GM18951 (cell line): Measurements from ENCODE around the gene NBEA.

Experiments
- POLR2A ChIP-seq: IDR thresholded peaks from 4 replicates; pipeline ENCODE4 v1.6.1; 2011; ENCODE audit warnings: mild to moderate bottlenecking; ENCODE audit not compliant: insufficient read length, insufficient read depth; ENCODE audit errors: extremely low read depth
- in situ Hi-C: fragments of 300-500 bp; cut with MboI; formaldehyde crosslinking; loops from one replicate; pipeline ENCODE4 v1.12.0; 2022; ENCODE audit warnings: low sequenced_read_pairs, mixed read lengths, inconsistent platforms; ENCODE audit not compliant: unreplicated experiment

NBEA gene

DNA sequence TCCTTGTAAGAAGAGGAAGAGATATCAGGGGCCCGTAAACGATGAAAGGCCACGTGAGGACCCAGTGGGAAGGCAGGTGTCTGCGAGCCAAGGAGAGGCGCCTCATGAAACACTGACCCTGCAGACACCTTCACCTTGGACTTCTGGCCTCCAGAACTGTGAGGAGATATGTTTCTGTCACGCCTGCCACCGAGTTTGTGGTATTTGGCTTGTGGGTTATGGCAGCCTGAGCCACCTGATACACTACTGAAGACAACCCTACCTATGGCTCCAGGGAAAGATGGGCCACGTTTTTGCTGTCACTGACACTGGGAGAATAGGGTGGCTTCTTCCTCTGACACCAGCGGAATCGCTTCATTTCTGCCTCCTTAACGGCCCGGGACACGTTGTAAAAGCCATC lies 752.0 kb downstream of the NBEA start:
- in situ Hi-C loops: no loop called here
- TF ChIP-seq POLR2A: no peak

DNA sequence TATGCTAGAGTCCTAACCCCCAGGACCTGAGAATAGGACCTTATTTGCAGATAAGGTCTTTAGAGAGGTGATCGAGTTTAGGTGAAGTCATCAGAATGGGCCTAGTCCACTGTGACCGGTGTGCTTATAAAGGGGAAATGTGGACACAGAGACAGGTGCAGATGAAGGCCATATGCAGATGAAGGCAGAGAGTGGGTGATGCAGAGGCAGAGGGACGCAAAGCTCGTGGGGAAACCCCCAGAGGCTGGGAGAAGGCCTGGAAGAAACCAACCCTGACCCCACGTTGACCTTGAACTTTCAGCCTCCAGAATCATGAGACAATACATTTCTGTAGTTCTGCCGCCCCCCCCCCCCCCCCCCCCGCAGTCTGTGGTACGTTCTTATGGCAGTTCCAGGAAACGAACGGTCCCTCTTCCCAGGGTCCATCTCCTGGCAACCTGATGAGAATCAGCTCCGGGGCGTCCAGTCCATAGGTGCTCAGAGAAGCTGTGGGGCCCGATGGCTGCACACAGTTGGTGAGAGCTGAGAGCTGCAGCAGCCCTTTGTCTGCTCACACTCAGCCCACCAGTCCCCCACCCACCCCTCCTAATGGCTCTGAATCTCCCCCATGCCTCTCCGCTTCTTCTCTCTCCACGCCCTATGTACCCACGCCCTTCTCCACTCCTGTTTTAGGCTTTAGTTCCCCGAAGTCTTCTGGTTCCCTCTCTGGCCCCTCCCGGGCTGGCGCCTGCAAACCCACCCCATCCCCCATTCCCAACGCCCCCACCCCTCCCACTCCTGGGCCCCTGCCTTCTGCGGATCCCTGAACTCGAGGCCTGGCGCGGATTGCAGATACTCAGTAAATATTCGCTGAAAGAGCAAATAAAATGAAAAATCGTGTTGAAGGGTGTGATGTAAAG lies 752.7 kb downstream of the NBEA start:
- in situ Hi-C loops: no loop called here

DNA sequence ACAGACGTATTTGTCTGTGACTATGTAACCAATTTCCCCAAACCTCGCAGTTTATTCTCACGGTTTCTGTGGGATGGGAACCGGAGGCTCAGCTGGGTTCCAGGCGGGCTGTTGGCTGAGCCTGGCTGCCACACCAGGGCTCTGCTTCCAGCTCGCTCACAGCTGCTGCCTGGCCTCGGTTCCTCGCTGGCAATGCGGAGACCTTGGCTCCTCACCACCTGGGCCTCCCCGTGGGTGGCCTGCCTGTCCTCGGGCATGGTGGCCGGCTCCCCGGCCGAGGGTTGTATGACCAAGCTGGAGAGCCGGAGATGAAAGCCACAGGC lies 753.3 kb downstream of the NBEA start:
- TF ChIP-seq POLR2A: no peak
- in situ Hi-C loops: no loop called here

More for the DNA sequence above, 752.7 kb downstream of the NBEA start:
- no peak for TF ChIP-seq POLR2A

DNA sequence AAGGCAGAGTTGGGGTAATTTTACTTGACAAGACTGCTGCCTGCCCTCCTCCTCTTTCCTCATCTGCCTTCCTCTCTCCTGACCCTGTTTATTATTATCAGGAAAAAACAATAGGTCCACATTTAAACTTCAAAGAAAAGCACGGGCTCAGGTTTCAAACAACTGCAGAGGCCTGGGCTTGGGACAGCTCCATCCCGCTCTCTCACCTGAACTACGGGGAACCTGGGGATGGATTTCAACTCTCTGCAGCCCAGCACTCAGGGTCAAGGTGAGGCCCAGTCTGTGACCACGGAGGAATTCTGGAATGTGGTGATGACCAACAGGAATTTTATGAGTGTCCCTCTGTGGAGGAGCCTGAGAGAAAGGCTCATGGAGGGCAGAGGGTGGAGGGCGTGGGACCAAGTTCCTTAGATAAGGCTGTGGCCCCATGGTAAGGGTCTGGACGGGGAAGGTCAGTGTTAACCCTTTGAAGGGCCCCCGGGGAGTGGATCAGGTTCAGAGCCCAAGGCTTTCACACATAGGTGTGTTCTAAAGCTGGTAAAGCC lies 755.2 kb downstream of the NBEA start:
- no peak for TF ChIP-seq POLR2A
- in situ Hi-C loops: no loop called here

DNA sequence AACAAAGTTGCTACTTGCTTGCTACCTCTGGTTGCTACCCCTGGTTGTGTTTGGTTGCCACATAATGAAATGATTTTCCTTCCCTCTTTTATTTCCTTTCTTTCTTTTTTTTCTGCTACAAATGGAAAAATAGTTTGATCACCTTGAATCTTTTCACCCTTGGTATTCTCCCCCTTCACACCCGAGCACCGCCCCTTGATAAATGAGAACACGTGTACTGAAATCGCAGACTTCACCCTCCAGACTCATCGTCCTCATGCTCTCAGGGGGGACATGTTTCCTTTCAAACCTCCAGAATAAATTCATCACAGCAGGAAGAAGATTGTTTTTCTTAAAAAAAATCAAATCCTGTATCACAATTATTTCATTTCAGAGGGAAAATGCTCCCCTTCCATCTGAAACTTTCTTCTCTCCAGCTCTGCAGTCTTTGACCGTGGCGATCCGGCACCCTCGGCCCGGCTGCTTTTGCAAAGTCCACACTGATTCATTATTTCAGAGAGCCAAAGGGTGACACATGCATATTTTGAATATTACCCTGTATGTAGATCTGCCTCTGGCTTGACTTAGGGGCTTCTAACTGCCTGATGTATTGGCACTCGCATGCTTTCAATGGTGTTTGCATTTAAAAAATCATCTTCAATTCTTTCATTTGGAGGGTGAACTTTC lies 757.0 kb downstream of the NBEA start:
- no peak for TF ChIP-seq POLR2A
- in situ Hi-C loops: no loop called here

DNA sequence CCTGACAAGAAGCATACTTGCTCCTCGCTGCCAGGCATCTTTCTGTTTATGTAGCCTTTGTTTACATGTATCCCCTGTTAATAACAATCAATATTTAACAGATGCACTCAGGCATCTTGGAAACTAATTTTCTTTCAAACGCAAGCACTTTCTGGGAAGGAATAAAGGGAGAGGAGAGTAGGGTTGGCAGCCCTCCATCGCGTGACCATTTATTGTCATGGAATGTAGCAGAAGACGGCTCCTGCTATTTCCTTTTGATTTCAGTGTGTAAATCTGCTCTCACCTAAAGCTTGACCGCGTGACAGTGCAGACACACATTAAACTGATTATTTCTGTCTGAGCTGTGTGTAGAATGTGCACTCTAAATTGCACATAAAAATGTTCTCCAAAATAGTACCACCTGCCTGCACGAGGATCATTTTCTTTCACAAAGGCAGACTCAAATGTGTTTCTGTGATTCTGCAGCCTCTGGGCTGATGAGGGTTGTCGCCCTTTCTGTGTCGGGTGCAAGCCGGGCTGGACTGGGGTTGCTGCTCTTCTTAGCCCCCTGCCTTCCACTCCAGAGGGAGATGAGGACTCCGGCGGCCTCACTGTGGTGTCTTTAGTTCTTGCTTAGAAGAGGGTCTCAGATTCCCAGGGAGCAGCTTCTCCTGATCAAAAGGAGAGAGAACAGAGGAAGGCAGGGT lies 757.9 kb downstream of the NBEA start:
- in situ Hi-C loops: no loop called here
- TF ChIP-seq POLR2A: no peak

DNA sequence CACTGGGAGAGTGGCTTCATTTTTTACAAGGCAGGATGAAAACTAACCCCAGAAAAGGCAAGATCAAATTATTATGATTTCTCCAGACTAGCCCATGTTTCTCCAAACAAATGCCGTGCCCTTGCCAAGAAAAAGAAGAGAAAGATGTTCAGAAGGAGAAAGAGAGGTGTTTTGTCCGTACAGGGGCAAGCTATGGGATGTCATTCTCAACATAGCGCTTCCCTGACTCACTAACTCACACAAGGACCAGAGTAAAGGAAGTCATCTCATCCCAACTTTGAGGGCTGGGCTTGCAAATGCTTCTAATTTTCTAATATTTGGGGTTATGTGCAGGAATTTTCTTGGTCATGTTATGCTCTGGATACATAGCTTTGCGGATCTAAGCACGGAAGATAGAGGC lies 758.6 kb downstream of the NBEA start:
- in situ Hi-C loops: no loop called here
- no peak for TF ChIP-seq POLR2A

DNA sequence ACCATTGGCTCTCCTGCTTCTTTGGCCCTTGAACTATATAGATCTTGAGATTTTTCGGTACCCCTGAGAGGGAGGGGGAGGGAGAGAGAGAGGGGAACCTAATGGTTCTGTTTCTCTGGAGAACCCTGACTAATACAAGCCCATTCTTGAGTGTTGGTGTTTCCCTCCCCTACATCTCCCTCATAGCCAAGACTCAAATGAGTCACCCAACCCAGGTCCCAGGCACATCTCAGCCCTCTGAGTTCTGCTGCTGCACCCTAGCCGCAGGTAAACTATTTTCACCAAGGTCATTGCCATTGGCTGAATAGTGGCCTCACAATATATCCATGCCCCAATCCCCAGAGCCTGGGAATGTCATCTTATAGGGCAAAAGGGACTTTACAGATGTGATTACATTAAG lies 760.2 kb downstream of the NBEA start:
- TF ChIP-seq POLR2A: no peak
- in situ Hi-C loops: no loop called here

DNA sequence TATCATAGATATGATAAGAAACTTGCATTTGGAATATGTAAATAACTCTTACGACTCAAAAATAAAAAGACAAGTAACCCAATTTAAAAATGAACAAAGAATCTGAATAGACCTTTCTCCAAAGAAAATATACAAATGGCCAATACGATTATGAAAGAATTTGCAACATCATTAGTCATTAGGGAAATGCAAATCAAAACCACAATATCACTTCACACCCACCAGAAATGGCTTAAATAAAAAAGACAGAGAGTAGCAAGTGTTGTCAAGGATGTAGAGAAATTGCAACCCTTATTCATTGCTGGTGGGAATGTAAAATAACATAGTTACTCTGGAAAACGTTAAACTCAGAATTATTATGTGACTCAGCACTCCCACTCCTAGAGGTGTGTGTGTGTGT lies 761.0 kb downstream of the NBEA start:
- in situ Hi-C loops: no loop called here
- no peak for TF ChIP-seq POLR2A

DNA sequence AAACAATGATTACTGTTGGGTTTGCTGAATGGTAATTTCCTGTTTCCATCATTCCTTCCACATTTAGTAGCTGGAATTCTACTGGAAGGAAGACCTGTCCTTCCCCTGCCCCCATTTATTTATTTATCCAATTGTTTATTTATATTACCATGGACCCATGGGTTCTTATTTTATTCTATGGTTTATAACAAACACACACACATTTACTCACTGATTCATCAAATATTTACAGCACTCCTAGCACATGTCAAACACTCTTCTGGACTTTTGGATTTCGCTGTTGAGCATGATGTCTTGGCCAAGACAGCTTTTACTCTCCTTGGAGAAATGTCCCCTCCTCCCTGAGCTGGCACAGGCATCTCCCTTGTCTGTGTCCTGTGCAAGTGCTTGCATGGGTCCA lies 762.3 kb downstream of the NBEA start:
- in situ Hi-C loops: no loop called here
- no peak for TF ChIP-seq POLR2A

DNA sequence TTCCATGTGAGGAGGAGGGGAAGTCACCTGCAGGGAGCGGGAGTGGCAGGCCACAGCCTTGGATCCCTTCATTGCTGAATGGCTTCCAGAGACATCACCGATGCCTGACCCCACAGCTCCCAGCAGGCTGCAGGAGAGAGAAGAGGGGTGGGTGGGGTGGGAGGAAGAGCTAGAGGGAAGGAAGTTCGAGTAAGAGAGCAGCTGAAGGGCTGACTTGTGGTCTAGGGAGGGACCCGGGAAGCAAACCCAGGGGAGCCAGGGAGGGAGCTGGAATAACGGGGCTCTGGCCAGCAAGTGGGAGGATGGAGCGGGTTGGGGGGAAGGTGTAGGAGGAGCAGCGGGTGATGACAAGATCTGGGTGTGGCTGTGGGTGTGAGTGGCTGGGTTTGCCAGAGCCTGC lies 764.2 kb downstream of the NBEA start:
- no peak for TF ChIP-seq POLR2A
- in situ Hi-C loops: no loop called here

DNA sequence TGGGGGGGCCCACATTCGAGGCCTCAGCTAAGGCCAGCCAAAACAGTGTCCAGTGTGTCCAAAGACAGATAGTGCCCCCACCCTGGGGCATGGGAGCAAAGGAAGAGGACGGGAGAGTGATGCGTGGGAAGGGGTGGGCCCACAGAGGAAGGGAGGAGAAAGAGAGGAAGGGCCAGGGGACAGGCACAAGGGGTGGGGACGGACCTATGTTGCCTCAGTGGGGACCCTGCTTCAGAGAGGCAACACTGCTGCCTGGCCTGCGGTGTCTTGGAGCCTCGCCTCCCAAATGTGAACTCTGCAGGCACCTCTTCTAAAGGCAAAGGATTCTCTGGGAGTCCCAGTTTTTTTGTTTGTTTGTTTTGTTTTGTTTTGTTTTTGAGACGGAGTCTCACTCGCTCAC lies 764.7 kb downstream of the NBEA start:
- no peak for TF ChIP-seq POLR2A
- in situ Hi-C loops: no loop called here

DNA sequence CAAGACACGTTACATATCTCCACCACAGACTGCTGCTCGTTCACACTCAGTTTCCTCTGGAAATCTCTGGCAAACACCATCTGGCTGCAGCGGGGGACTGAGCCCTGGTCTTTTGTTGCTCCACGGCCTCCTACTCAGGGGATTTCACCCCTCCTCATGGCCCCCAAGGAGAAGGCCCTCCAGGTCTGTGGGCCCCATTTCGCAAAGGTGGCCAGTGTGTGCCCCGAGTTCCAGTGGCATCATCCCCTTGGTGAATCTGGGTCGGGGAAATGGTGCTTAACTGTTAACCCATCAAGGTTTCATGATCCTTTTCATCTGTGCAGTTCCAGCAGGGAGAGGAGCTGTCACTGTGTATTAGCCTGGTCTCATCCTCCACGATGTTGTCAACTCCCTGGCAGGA lies 769.8 kb downstream of the NBEA start:
- in situ Hi-C loops: no loop called here
- TF ChIP-seq POLR2A: no peak

DNA sequence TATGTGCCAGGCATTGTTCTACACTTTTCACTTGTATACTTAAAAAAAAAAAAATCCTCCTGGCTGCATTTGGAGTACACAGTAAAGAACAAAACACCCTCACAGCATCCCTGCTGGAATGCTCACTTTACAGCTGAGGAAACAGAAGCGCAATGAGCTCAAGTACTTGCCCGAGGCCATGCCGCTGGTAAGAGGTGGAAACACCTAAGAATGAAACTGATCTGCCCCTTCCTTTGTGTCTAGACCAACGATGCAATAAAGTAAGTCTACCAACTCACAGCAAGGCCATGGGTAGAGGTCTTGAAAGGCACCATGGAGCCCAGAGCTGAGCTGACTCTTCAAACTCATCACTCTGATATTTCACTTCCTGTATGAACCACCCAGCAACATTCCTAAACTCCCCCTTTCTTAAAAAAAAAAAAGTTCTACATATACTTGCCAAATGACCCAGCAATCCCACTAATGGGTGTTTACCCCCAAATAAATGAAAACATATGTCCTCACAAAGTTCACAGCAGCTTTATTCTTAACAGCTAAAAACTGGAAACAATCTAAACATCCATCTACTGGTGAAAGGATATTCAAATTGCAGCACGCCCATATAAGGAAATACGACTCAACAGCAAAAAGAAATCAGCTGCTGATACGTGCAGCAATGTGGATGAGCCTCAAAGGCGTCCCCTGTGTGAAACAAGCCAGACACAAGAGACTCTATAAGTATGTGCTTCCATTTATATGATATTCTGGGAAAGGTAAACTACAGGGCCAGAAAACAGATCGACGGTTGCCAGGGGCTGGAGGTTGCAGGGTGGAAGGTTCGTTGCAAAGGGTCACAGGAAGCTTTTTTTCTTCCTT lies 771.1 kb downstream of the NBEA start:
- TF ChIP-seq POLR2A: no peak
- in situ Hi-C loops: no loop called here
